ENCODE data around the gene DRAM2. TPM values are rescaled to one million over a fixed set of nuclear protein-coding genes. Genes with fewer than 3 reads are reported as not detected.

Gene DRAM2
- total and polyA plus RNA-seq, 2 of the 4 experiments (the other 2 are of a cell fraction), result 31.4 to 66.3 TPM

DNA sequence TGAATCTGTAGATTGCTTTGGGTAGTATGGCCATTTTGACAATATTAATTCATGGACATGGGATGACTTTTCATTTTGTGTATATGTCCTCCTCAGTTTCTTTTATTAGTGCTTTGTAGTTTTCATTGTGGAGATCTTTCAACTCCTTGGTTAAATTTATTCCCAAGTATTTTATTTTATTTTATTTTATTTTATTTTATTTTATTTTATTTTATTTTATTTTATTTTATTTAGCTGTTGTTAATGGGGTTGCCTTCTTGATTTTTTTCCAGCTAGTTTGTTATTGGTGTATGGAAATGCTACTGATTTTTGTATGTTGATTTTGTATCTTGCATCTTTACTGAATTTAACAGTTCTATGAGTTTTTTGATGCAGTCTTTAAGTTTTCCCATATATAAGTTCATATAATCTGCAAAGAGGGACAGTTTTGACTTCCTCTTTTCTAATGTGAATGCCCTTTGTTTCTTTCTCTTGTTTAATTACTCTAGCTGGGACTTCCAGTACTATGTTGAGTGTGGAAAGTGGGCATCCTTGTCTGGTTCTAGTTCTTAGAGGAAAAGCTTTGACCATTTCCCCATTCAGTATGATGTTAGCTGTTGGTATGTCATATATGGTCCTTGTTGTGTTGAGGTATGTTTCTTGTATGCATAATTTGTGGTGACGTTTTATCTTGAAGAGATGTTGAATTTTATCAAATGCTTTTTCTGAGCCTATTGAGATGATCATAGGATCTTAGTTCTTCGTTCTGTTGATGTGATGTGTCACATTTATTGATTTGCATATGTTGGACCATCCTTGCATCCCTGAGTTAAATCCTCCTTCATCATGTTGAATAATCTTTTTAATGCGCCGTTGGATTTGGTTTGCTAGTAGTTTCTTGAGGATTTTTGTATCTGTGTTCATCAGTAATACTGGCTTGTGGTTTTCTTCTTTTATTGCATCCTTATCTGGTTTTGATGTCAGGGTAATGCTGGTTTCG is 14.4 kb upstream of the DRAM2 start:
- no peaks in the 10 kb centered on the region for H3K27me3 ChIP-seq (ENCODE audit: control insufficient read depth, insufficient read depth, low read length)
- H3K4me3 ChIP-seq (ENCODE audit: insufficient read depth, low read depth, low read length), result no peak overlapping the region
- H4K91ac ChIP-seq (ENCODE audit: insufficient read depth, low read depth, low read length), result no peak overlapping the region
- H3K9ac ChIP-seq (ENCODE audit: low read depth, low read length), result no peak overlapping the region
- H4K5ac ChIP-seq (ENCODE audit: low read depth, low read length), result no peak overlapping the region
- no peak overlapping the region for H2BK20ac ChIP-seq (ENCODE audit: low read depth, low read length)
- no peak overlapping the region for H3K4me2 ChIP-seq (ENCODE audit: low read depth, low read length)
- no peak overlapping the region for H2AK9ac ChIP-seq (replicated peaks; ENCODE audit: low read depth, low read length, poor library complexity)
- no peak overlapping the region for H2BK5ac ChIP-seq (ENCODE audit: low read depth, low read length, poor library complexity, severe bottlenecking)
- no peak overlapping the region for H2AK5ac ChIP-seq (ENCODE audit: low read depth, low read length)
- H3K9me3 ChIP-seq (ENCODE audit: control insufficient read depth, insufficient read depth, low read length), result no peaks in the 10 kb centered on the region
- H3K27ac ChIP-seq (ENCODE audit: insufficient read depth, low read length), result no peak overlapping the region
- BruUV-seq (replicated peaks), result no TSS peak
- no peaks in the 10 kb centered on the region for H3K4me1 ChIP-seq (ENCODE audit: control insufficient read depth, insufficient read depth, low read length)
- no peaks in the 10 kb centered on the region for H3K9me1 ChIP-seq (ENCODE audit: insufficient read depth, low read length)
- no peak overlapping the region for H3K23ac ChIP-seq (ENCODE audit: low read depth, low read length)
- ChIA-PET POLR2A (ENCODE audit: unreplicated experiment) (no interaction called here), CTCF (interaction anchor here (0.9 kb wide), 1 partner anchor 124 kb away, joined by 3 read pairs; no protein-coding TSS in a partner anchor)
- intact Hi-C loops (cut with micrococcal nuclease) (no loop called here), dilution Hi-C loops (cut with HindIII; ENCODE audit: low sequenced_read_pairs, unreplicated experiment) (no loop called here), in situ Hi-C loops (cut with MboI; ENCODE audit: low sequenced_read_pairs) (no loop called here)
- WGBS, 2 experiments (ENCODE audit: extremely low coverage in 2 of 2, insufficient read length in 1 of 2), result no CpG with 5 or more reads among the region's 5 CpGs
- no peak overlapping the region for H2AFZ ChIP-seq (replicated peaks; ENCODE audit: low read length, poor library complexity)
- H3K4ac ChIP-seq (ENCODE audit: low read depth, low read length), result no peak overlapping the region
- no peak overlapping the region for H2BK15ac ChIP-seq (ENCODE audit: low read depth, low read length)
- H4K20me1 ChIP-seq (ENCODE audit: insufficient read depth, low read length), result no peaks in the 10 kb centered on the region
- DNase-seq, result no peak
- no peak overlapping the region for H3K14ac ChIP-seq (replicated peaks; ENCODE audit: low read depth, low read length)
- no peak overlapping the region for H4K8ac ChIP-seq (ENCODE audit: low read depth in 2 of 2, low read length in 2 of 2)
- H3K56ac ChIP-seq (ENCODE audit: extremely low read depth, insufficient read depth, low read length), result no peak overlapping the region
- H2BK120ac ChIP-seq (ENCODE audit: low read depth, low read length), result no peak overlapping the region
- H3K79me1 ChIP-seq (ENCODE audit: low read depth in 1 of 2, low read length in 2 of 2), result peaks cover 11 to 13% of the 10 kb centered on the region in 2 experiments
- peaks cover 18% of the 10 kb centered on the region for H3K36me3 ChIP-seq (ENCODE audit: control insufficient read depth, insufficient read depth, low read length)
- no peak overlapping the region for H3K18ac ChIP-seq (ENCODE audit: low read depth, low read length)
- TF ChIP-seq, protein P1, sequence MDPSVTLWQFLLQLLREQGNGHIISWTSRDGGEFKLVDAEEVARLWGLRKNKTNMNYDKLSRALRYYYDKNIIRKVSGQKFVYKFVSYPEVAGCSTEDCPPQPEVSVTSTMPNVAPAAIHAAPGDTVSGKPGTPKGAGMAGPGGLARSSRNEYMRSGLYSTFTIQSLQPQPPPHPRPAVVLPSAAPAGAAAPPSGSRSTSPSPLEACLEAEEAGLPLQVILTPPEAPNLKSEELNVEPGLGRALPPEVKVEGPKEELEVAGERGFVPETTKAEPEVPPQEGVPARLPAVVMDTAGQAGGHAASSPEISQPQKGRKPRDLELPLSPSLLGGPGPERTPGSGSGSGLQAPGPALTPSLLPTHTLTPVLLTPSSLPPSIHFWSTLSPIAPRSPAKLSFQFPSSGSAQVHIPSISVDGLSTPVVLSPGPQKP (IDR thresholded peaks at IDR 0.05; ENCODE audit: borderline replicate concordance, low read depth, low read length), result no peak
- TF ChIP-seq, protein P2, sequence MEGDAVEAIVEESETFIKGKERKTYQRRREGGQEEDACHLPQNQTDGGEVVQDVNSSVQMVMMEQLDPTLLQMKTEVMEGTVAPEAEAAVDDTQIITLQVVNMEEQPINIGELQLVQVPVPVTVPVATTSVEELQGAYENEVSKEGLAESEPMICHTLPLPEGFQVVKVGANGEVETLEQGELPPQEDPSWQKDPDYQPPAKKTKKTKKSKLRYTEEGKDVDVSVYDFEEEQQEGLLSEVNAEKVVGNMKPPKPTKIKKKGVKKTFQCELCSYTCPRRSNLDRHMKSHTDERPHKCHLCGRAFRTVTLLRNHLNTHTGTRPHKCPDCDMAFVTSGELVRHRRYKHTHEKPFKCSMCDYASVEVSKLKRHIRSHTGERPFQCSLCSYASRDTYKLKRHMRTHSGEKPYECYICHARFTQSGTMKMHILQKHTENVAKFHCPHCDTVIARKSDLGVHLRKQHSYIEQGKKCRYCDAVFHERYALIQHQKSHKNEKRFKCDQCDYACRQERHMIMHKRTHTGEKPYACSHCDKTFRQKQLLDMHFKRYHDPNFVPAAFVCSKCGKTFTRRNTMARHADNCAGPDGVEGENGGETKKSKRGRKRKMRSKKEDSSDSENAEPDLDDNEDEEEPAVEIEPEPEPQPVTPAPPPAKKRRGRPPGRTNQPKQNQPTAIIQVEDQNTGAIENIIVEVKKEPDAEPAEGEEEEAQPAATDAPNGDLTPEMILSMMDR (conservative IDR thresholded peaks at IDR 0.05; ENCODE audit: low read depth, low read length), result no peak
- no peak for TF ChIP-seq MXI1 (IDR thresholded peaks at IDR 0.05; ENCODE audit: borderline replicate concordance, low read depth, low read length)
- TF ChIP-seq RFX5 (IDR thresholded peaks at IDR 0.05; ENCODE audit: low read depth, low read length), result no peak
- TF ChIP-seq MAZ (IDR thresholded peaks at IDR 0.05; ENCODE audit: borderline replicate concordance, low read depth, low read length), result no peak
- ATAC-seq (ENCODE audit: low read depth), result no peak
